B cell (primary cell): Measurements from ENCODE around the gene SLC35B2.

Experiments
- EZH2 ChIP-seq: IDR thresholded peaks from 2 replicates; pipeline ENCODE4 v1.6.1; 2012; ENCODE audit warnings: borderline replicate concordance, low read depth, mild to moderate bottlenecking, moderate library complexity, low read length; ENCODE audit not compliant: insufficient read depth, poor library complexity, severe bottlenecking
- TF ChIP-seq, protein P1 (sequence below): fragments of 200-600 bp; IDR thresholded peaks from one replicate; pipeline ENCODE4 v1.8.0; 2022; ENCODE audit warnings: antibody characterized with exemption, mild to moderate bottlenecking

DNA sequence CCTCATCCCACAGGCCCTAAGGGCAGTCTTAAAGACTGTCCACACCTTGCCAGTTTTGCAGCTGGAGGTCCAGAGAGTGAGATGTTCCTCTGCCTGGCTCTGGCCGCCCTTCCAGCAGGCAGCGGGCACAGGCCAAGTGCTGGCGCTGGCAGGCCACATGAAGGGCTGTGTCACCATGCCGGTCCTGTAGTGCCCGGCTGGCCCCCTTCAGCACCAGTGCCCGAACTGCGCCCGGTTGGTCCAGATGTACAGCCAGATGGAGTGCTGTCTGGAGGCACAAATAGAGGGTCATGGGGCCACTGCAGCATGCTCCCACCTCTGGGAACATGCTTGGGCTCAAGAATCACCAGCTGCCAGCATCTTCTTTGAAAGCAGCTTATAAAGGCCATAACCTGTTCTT lies 4.3 kb upstream of the SLC35B2 start:
- TF ChIP-seq, protein P1, sequence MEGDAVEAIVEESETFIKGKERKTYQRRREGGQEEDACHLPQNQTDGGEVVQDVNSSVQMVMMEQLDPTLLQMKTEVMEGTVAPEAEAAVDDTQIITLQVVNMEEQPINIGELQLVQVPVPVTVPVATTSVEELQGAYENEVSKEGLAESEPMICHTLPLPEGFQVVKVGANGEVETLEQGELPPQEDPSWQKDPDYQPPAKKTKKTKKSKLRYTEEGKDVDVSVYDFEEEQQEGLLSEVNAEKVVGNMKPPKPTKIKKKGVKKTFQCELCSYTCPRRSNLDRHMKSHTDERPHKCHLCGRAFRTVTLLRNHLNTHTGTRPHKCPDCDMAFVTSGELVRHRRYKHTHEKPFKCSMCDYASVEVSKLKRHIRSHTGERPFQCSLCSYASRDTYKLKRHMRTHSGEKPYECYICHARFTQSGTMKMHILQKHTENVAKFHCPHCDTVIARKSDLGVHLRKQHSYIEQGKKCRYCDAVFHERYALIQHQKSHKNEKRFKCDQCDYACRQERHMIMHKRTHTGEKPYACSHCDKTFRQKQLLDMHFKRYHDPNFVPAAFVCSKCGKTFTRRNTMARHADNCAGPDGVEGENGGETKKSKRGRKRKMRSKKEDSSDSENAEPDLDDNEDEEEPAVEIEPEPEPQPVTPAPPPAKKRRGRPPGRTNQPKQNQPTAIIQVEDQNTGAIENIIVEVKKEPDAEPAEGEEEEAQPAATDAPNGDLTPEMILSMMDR: no peak
- no peak for TF ChIP-seq EZH2
